GM21619 (cell line): ENCODE data around the gene TFB1M.
"Not testable (repeated sequence)": the region's sequence is repeated elsewhere in the genome, so short reads cannot be mapped to it uniquely, and the experiment has no call there.

ENCODE experiments used
- ATAC-seq: cut with Tn5 transposase; IDR thresholded peaks from one replicate; pipeline ENCODE4 v1.9.1; 2021; ENCODE audit not compliant: unreplicated experiment

The TFB1M gene

DNA sequence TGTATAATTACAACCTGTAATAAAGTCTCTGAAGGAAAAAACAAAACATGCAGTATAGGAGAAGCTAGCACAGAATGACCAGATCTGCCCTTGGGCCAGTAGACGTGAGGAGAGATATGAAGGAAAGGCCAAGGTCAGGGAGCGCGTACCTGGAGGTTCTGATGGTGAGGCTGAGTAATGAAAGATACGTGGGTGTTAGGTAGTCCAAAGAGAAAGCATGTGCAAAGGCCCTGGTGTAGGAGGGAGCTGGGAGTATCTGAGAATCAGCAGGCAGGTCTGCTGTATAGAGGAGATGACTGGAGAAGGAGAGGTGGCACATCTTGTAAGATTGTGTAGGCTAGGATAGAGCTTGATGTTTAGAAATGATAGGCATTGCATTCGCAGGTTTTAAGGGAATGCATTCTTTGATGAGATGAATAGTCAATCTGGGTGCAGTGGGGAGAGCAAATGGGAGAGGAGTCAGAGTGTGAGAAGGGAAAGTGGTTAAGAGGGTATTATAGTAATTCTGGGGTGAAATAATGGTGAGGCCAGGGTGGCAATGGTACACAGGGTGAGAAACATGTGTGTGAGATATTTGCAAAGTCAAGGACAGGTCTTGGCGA, 15.9 kb upstream of the TFB1M start:
- no peak for ATAC-seq

DNA sequence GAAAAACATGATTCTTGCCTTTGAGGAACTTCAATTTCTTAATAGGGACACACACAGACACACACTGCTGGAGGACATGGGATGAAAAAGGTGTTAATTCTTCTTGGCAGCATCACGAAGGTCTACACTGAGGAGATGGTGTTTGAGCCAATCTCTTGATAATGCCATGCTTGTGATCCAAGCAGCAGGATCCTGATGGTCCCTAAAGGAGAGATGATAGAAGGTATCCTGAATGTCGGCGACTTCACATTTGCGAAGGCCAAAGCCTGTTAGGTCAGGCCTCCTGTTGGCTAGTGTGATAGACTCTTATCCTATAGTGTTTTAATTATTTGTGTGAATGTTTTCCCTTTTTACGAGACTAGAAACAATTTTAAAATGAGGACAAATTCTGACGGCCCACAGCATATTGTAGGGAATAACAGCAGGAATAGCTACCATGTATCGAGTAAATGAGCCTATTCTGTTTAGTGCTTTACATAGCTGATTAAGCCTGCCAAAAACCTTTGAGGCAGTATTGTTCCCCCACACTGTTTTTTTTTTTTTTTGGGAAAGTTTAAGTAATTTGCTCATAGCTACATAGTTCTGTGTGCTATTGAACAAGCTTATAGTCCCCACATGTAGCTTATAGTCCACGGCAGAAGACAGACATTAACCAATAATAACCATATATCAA, 15.3 kb upstream of the TFB1M start:
- no peak for ATAC-seq

DNA sequence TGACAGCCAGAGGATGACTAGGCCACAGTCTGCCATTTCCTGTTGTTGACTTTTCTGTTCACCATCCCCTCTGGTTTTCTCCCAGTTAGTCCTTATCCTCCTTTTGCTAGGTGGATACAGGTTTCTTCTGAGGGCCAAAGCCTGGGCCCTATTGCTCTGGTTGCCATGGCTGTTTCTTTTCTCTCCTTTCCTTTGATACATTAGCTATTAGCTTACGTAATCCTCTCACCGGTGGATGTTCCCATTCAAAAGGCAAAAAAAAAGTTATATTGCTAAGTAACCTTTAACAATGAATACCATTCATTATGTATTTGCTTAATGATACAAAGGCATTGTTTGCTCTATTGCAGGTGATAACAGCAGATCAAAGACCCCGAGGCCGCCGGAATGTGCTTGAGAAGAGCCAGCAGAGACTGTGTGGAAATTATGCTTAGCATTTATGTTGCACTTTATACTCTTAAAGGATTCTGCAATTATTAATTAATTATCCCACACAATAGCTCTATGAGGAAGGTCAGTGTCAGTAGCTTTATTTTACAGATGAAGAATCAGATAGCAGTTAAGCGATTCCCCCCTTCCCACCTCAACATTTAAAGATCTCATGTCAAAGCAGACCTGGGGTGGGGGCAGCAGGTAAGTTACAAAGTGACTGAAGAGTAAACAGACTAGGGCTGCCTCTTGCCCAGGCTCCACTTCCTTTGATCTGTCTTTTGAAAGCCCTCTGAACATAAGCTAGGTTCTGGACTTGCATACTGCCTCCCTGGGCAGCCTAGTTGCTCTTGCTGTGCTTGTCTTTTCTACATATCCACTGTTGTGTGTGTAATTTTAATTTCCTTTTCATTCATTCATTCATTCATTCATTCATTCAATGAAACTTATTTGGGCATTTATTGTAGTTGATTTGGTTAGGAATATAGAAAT, 14.5 kb upstream of the TFB1M start:
- no peak for ATAC-seq

DNA sequence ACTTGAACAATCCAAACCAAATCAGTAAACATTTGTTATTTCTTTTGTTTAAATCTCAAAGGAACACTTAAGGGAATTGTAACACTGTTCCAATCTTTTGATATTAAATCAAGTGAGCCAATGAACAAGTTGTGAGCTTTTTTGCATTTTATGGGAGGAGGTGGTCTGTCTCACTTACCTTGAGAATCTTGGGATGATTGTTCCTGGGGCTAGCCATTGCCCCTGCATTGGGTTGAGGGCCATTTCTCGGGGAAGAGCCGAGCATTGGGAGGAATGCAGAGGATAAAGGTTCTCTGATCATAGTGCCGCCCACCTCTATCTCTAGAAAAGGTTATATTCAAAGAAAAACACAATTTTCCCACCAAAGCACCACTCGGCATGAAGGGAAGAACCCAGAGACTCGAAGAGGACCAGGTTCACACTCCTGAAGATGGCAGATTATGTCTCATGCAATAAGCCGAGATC, 13.8 kb upstream of the TFB1M start:
- ATAC-seq: no peak

DNA sequence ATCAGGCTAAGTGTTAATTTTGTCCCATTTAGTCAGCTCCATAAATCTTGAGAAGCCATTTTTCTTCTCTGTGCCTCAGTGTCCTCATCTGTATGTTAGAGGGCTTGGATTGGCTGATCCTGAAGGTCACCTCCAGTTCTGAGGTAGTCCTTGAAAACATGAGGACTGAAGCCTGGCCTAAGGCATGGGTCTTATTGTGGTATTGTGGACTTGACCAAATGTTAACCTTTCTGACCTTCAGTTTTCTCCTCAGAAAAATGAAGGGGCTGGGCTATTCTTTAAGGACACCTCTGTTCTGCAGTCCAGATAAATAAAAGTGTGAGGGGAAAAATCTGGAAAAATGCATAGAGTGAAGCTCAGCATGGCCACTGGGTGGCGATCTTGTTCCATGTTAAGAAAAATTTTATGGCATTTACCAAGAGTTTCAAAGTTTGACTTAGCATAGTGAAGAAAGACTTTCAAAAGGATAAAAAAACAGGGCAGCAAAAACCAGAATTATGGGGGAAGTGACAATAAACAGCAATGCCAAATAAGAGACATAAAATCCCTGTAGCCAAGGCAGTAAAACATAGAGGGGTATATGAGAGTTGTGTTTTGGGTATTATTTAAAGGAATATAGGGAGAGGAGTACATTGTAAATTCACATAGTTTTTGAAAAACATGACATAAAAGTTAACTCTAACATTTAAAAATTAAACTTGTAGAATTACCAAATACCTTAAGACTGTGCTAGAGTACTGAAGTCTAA, 13.2 kb upstream of the TFB1M start:
- peak; percentile 67 for ATAC-seq

DNA sequence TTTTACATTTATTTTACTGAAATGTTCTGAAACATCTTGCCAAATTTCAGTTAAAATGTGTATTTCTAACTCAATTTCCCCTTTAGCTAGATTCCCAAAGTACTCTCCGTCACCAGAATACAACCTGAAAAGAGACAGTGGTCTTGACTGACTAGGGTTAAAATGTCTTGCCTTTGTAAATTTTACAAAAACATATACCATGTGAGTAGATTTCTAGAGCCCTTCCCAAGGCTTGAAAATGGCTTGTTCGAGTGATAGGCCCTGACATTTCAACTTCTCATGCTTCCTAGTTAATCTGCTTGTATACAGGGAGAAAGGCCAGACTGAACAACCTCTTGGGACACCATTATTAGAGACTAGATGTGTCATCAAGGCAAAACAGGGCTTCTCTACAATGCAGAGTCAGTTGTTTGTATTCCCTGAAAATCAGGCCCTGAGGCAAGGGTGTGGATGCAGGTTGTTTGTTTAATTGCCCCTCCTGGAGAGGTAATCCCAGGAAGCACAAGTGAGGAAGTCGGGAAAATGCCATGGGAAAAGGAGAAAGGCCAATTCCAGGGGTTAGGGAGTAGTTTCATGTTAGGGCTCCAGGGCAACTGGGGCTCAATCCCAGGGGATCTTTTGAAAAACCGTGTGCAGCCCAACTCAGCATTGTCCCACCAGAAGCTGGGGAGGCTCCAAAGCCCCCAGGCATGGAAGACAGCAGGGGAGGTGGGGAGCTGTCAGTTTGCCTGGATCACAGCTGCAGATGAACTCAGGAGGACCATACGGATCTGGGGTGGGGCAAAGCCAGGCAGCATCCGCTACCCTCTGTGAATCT, 11.6 kb upstream of the TFB1M start:
- ATAC-seq: no peak

DNA sequence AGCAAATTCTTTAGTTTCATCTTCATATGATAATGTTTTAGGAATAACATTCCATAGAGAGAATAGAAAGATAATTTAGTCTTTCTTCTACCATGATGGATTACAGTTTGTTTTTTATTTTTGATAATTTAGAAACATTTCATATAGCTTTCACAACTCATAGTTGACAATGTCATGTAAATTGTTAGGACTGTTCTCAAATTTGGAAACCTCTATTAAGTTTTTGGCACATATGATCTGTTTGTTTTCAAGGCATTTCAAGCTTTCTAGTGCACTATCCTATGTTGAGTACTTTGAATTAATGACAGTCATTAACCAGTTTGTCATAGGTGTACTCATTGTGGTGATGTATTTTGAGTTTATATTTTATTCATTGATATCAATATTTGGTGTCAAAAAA, 10.7 kb upstream of the TFB1M start:
- ATAC-seq: no peak

DNA sequence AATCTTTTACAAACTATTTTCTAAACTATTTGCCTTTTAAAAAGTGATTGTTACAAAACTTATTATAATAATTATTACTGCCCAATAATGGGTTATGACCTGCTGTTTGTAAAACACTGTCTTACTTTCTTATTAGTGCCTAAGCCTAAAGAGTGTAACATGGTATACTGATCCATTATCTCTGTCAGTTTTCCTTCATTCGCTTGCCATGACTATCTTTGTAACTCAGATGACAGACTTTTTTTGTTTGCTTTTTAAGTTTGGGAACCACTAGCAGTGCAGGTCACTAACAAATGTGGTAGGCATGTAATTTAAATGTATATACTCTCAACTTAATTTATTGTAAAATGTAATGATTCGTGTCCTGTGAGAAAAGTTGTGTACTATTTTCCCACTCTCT, 9.9 kb upstream of the TFB1M start:
- no peak for ATAC-seq

DNA sequence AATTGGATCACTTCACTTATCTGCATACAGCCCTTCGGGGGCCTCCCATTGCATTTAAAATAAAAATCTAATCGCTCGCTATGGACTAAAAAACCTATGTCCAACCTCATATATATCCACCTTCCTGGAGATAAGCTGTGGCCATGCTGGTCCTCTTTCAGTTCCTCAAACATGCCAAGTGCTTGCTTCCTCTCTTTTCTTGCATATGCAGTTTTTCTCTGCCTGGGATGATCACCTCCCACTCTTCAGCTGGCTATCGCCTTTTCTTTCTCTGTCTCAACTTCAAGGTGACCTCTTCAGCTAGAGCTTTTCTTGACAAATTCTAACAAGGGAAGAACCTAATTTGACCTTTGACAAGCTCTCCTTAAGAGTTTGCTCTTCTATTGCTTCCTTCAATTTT, 5.6 kb upstream of the TFB1M start:
- no peak for ATAC-seq

DNA sequence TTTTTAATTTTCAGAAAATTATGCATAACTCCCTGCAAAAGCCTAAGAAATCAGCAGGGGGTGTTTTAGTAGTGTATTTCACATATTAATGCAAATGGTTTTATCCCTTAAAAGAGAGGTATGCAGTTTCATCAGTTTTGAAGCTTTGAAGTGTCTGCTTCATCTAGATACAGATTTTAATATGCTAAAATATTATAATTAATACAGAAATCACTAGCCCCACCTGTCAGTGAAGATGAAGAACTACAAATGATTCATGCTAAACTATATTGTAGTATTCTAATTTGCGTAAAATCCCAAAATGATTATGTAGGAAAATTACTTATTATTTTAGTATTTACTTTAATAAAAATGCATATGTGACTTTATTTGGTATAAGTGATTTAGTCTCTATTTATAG, 2.9 kb upstream of the TFB1M start:
- no peak for ATAC-seq

DNA sequence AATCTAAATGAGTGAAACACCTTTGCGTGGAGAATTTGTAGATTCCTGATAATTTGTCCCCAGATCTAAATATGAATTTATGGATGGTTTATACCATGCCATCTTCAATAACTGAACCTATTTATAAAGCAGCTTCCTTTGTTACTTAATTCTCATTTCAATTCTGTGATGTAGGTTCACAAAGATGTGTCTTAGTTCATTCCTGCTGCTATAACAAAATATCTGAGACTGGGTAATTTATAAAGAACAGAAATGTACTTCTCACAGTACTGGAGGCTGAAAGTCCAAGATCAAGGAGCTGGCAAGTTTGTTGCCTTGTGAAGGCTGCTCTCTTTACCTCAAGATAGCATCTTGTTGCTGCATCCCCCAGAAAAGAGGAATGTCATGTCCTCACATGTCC, 2.1 kb upstream of the TFB1M start:
- no peak for ATAC-seq

DNA sequence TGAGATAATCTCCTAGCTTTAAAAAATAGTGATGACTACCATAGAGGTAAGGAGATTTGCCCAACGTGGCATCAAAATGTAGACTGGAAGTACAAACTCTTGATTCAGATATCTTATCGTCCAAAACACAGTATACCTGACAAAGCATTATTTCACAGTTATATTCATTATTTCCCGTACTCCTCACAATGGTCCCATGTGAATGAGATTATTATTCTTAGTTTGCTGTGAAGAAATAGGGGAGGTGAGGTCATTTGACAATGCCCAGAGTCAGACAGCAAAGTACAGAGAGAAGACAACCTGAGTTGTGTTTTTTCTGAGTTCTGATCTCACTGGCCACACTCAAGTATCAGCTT, 1.2 kb upstream of the TFB1M start:
- no peak for ATAC-seq

DNA sequence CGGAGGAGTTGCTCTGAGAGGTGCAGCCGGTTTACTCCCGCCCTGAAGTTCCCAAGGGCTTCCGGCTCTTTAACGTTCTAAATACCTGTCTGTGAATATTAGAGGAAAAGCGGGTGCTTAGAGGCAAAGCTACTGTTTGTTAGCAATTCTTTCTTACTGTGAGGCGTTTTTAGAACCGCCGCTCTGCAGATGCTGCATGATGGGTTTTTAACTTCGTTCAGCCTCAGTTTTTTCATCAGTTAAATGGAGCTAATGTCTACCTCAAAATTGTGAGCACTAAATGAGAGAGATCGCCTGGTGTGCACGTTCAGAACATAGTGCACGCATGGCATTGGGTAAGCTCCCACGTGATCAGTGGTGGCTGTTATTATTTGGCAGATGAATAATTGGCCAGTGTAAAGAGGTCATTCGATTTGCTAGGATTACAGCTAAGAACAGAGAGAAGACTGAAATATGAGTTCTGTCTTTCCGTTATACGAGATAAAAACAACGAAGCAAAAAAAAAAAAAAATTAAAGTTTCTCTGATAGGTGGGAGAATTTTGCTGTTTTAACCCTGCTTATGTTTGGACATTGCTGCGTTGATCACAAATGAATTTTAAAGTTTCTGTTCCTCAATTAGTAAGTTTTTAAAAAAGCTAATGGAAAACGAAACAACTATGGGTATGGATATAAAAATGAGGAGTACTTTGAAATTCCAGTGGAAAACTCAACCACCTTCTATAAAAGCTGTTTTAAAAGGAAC, 660 bp upstream of the TFB1M start:
- ATAC-seq: peak; percentile 54

DNA sequence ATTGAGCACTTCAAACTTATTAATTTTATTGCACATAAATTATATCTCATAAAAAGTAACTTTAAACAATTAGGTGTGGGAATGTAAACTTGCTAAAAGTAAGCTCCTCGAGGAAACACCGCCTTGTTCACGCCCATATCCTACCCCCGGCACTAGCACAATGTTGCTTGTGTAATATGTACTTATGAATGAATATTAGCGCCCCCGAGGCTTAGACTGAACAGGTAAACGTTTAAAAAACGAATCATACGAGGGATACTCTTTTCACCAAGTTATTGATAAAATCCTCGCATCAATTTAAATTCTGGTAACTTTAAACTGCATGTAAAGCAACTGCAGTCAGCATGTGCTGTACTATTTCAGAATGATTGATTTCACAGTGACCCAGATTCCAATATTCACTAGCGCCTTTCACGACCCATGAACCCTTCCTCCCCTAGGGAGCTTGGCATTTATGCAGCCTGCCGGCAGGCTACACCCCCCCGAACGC, 637 bp downstream of the TFB1M start:
- ATAC-seq: peak; percentile 7

DNA sequence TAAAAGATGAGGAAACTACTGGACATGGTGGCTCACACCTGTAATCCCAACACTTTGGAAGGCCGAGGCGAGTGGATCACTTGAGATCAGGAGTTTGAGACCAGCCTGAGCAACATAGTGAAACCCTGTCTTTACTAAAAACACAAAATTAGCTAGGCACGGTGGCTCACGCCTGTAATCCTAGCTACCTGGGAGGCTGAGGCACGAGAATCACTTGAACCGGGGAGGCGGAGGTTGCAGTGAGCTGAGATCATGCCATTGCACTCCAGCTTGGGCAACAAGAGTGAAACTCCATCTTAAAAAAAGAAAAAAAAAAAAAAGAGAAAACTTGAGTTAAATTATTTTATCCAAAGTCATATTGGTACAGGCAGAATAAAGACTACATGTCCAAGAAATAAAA, 1.3 kb downstream of the TFB1M start:
- not testable (repeated sequence) for ATAC-seq

DNA sequence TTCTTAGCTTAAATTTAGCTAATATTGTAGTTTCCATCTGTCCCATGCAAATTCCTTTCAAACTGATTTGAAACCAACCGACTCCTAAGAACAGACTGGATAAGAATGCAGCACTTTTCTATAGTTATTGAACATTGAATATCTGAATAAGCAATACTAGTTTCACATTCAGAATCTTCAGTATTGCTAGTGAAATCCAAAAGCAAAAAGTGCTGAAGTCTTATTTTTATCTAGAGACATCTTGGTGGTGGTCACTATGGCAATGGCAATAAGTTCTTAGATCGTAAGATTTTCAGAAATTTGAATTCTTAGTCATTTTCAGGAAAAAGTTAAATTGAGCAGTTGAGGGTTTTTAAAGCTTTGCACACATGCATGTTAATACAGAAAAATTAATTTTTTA, 2.7 kb downstream of the TFB1M start:
- no peak for ATAC-seq

DNA sequence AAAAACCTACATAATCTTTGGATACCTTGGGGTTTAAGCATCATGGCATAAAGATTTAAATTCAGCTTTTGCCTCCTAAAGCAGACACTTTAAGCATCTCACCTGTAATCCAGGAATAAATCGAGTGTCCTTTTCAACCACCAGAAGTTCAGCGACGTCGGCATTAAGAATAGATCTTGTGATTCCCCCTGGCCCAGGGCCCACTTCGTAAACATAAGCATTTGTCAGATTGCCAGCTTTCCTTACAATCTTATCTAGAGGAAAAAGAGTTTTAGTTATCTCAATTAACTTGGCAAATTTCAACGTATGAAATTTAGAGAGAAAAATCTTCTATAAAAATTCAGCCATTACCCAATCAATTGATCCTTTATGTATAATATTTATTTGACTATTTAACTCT, 3.2 kb downstream of the TFB1M start:
- no peak for ATAC-seq

DNA sequence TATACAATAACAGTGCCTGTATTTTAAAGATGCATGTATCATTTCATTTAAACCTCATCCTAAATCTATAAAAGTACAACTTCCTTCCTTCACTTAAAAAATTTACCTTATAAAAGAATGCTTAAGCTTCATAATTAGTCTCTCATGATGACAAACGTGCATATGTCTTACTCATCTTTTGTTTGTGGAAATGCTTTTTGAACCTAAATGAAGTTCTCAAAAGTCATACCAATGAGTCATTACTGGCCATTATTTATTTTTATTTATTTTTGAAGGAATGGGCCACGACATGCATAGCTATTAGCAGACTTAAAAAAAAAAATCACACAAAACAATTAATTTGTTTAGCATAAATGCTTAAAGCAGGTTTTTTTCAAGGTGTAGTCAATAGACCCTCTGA, 3.7 kb downstream of the TFB1M start:
- ATAC-seq: no peak

DNA sequence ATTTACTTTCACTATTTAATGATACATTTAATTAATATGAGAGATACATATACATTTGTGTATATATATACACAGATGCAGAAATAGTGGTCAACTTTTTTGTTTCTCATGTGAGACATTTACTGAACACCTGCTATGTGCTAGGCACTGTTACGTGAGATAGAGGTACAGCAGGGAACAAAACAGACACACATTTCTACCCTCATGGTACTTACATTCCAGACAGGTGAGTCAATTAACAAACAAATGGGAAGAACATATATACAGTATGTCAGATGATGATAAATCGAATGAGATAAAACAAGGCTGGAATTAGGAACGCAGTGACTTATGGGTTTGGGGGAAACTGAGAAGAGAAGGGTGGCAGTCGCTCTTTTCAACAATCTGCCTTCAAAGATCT, 5.1 kb downstream of the TFB1M start:
- ATAC-seq: no peak

DNA sequence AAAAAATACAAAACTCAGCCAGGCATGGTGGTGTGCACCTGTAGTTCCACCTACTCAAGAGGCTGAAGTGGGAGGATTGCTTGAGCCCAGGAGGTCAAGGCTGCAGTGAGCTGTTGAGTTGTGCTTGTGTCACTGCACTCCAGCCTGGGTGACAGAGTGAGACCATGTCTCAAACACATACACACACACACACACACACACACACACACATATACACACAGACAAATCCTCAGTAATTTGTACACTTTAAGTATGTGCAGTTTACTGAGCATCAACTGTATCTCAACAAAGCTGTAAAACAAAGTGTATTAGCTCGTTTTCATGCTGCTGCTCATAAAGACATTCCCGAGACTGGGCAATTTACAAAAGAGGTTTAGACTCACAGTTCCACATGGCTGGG, 7.3 kb downstream of the TFB1M start:
- no peak for ATAC-seq
